ENCODE data around the gene KIAA0232.
"Not testable (repeated sequence)": the region's sequence is repeated elsewhere in the genome, so short reads cannot be mapped to it uniquely, and the experiment has no call there.

Gene KIAA0232

GRCh38 chr4:6902318-6903042 lies 120.0 kb downstream of the KIAA0232 start:
- no peaks in the 10 kb centered on the region for H3K79me2 ChIP-seq (ENCODE audit: control insufficient read depth, low read length)
- no peak overlapping the region for H3K27ac ChIP-seq (ENCODE audit: low read depth, low read length)
- H3K9me2 ChIP-seq (replicated peaks; ENCODE audit: control insufficient read depth, low read length) = no peaks in the 10 kb centered on the region
- no peak overlapping the region for H3K4me3 ChIP-seq (ENCODE audit: low read length)
- H3F3A ChIP-seq (ENCODE audit: control insufficient read depth, insufficient read depth) = no peaks in the 10 kb centered on the region
- H3K36me3 ChIP-seq (ENCODE audit: control insufficient read depth, low read length) = no peaks in the 10 kb centered on the region
- peaks cover 2% of the 10 kb centered on the region for H3K27me3 ChIP-seq (ENCODE audit: control insufficient read depth, low read length)
- no peak overlapping the region for H3K4me2 ChIP-seq (ENCODE audit: low read length)
- no peaks in the 10 kb centered on the region for H4K20me1 ChIP-seq (ENCODE audit: control insufficient read depth, insufficient read depth, low read depth, low read length)
- H3K9me3 ChIP-seq (ENCODE audit: control insufficient read depth, insufficient read depth, low read length) = no peaks in the 10 kb centered on the region
- no peak for TF ChIP-seq CTCF (IDR thresholded peaks at IDR 0.05; ENCODE audit: low read depth, low read length, poor library complexity, severe bottlenecking)
- no peak for TF ChIP-seq EZH2phosphoT487 (IDR thresholded peaks at IDR 0.05; ENCODE audit: borderline replicate concordance, low read length)
- no peaks in the 10 kb centered on the region; the same call in 1 of the 2 replicates for H3K4me1 ChIP-seq (ENCODE audit: control insufficient read depth, low read length)

- no peak overlapping the region for H3K4me3 ChIP-seq (ENCODE audit: low read length)
- H3K79me2 ChIP-seq (ENCODE audit: control insufficient read depth, low read length) = peaks cover 8% of the 10 kb centered on the region
- TF ChIP-seq CTCF (IDR thresholded peaks at IDR 0.05; ENCODE audit: low read depth, low read length, poor library complexity, severe bottlenecking) (no peak), EZH2phosphoT487 (IDR thresholded peaks at IDR 0.05; ENCODE audit: borderline replicate concordance, low read length) (no peak)
- H3K4me2 ChIP-seq (ENCODE audit: low read length) = no peak overlapping the region
- H3F3A ChIP-seq (ENCODE audit: control insufficient read depth, insufficient read depth) = no peaks in the 10 kb centered on the region
- 0 out of 2 replicates have a peak, but pooled peaks cover 3% of the 10 kb centered on the region for H4K20me1 ChIP-seq (ENCODE audit: control insufficient read depth, insufficient read depth, low read depth, low read length)
- H3K4me1 ChIP-seq (ENCODE audit: control insufficient read depth, low read length) = peaks cover 19% of the 10 kb centered on the region
- H3K9me2 ChIP-seq (replicated peaks; ENCODE audit: control insufficient read depth, low read length) = no peaks in the 10 kb centered on the region
- peaks cover 4% of the 10 kb centered on the region for H3K27me3 ChIP-seq (ENCODE audit: control insufficient read depth, low read length)
- peaks cover 5% of the 10 kb centered on the region for H3K36me3 ChIP-seq (ENCODE audit: control insufficient read depth, low read length)
- H3K27ac ChIP-seq (ENCODE audit: low read depth, low read length) = no peak overlapping the region
- no peaks in the 10 kb centered on the region for H3K9me3 ChIP-seq (ENCODE audit: control insufficient read depth, insufficient read depth, low read length)
These were observed 123.3 kb downstream of the KIAA0232 start for GRCh38 chr4:6905516-6906445.

GRCh38 chr4:6906486-6906885 lies 124.0 kb downstream of the KIAA0232 start:
- not testable (repeated sequence) for H3K4me2 ChIP-seq (ENCODE audit: low read length); H4K20me1 ChIP-seq (ENCODE audit: control insufficient read depth, insufficient read depth, low read depth, low read length); H3K27me3 ChIP-seq (ENCODE audit: control insufficient read depth, low read length); H3F3A ChIP-seq (ENCODE audit: control insufficient read depth, insufficient read depth); H3K9me3 ChIP-seq (ENCODE audit: control insufficient read depth, insufficient read depth, low read length); H3K4me3 ChIP-seq (ENCODE audit: low read length); H3K27ac ChIP-seq (ENCODE audit: low read depth, low read length); H3K36me3 ChIP-seq (ENCODE audit: control insufficient read depth, low read length); H3K9me2 ChIP-seq (replicated peaks; ENCODE audit: control insufficient read depth, low read length)
- H3K4me1 ChIP-seq (ENCODE audit: control insufficient read depth, low read length) = peaks cover 26% of the 10 kb centered on the region
- H3K79me2 ChIP-seq (ENCODE audit: control insufficient read depth, low read length) = peaks cover 15% of the 10 kb centered on the region
